SK-N-SH (cell line): ENCODE results near the gene WHAMM. TPM values are rescaled to one million over a fixed set of nuclear protein-coding genes. Genes with fewer than 3 reads are reported as not detected.

ENCODE experiments used
- CTCF ChIA-PET: fragments of 300-600, 350-600 bp; formaldehyde crosslinking; extraction: SDS; loops from one replicate; lab custom pipeline; 2021; lab: Yijun Ruan, JAX
- POLR2A ChIA-PET: fragments of 350-600 bp; sonication (Branson Sonifier 250); formaldehyde crosslinking; extraction: SDS; loops from one replicate; lab custom pipeline; 2020; ENCODE audit warnings: antibody characterized with exemption, inconsistent platforms; lab: Yijun Ruan, JAX
- DNase-seq: peaks from one replicate; pipeline ENCODE4 v3.0.0; 2012
- H2AFZ ChIP-seq: fragments of 200-600 bp; sonication (generic); 2 replicates; pipeline ENCODE4 v1.8.1; 2016; ENCODE audit warnings: antibody characterized with exemption, mild to moderate bottlenecking, low read depth
- H3F3A ChIP-seq: fragments of 200-600 bp; sonication (generic); replicated peaks from 2 replicates; pipeline ENCODE3; 2016; ENCODE audit warnings: antibody characterized with exemption, mild to moderate bottlenecking; ENCODE audit not compliant: insufficient read depth
- H3K27ac ChIP-seq, 2 experiments: fragments of 200-500 bp in 1 of 2; fragments of 200-600 bp in 1 of 2; sonication (Bioruptor generic) in 1 of 2; sonication (generic), shearing (Covaris generic) in 1 of 2; 2 replicates each; pipeline versions ENCODE4 v1.5.1 to v1.6.1; 2014 to 2016; ENCODE audit warnings: low read depth in 2 of 2, inconsistent platforms in 1 of 2, low read length in 1 of 2, mild to moderate bottlenecking in 1 of 2, mixed read lengths in 1 of 2
- H3K27me3 ChIP-seq: fragments of 200-600 bp; sonication (generic), shearing (Covaris generic); 2 replicates; pipeline ENCODE4 v1.6.1; 2016; ENCODE audit warnings: mixed run types; ENCODE audit not compliant: insufficient read depth
- H3K36me3 ChIP-seq, 2 experiments: fragments of 200-500 bp in 1 of 2; fragments of 200-600 bp in 1 of 2; sonication (Bioruptor generic) in 1 of 2; sonication (generic) in 1 of 2; replicated peaks in 1 of 2; 2 replicates each; pipeline versions ENCODE3 to v1.5.1; 2014 to 2016; ENCODE audit warnings: low read length in 1 of 2, mild to moderate bottlenecking in 1 of 2; ENCODE audit not compliant: insufficient read depth in 2 of 2, control insufficient read depth in 1 of 2
- H3K4me1 ChIP-seq, 2 experiments: fragments of 200-500 bp in 1 of 2; fragments of 200-600 bp in 1 of 2; sonication (Bioruptor generic) in 1 of 2; sonication (generic), shearing (Covaris generic) in 1 of 2; 2 replicates each; pipeline versions ENCODE4 v1.5.1 to v1.6.1; 2014 to 2016; ENCODE audit warnings: low read depth in 1 of 2, low read length in 1 of 2, mixed run types in 1 of 2; ENCODE audit not compliant: insufficient read depth in 2 of 2, control insufficient read depth in 1 of 2
- H3K4me2 ChIP-seq: fragments of 200-600 bp; sonication (generic), shearing (Covaris generic); 2 replicates; pipeline ENCODE4 v1.6.1; 2017; ENCODE audit warnings: mixed run types
- H3K4me3 ChIP-seq, 2 experiments: fragments of 200-500 bp in 1 of 2; fragments of 200-600 bp in 1 of 2; sonication (Bioruptor generic) in 1 of 2; sonication (generic), shearing (Covaris generic) in 1 of 2; 2 replicates each; pipeline versions ENCODE4 v1.5.1 to v1.8.1; 2014 to 2016; ENCODE audit warnings: low read depth in 2 of 2, inconsistent platforms in 1 of 2, low read length in 1 of 2, mild to moderate bottlenecking in 1 of 2, mixed read lengths in 1 of 2, moderate library complexity in 1 of 2
- H3K79me2 ChIP-seq: fragments of 200-600 bp; sonication (generic); 2 replicates; pipeline ENCODE4 v1.8.1; 2017; ENCODE audit warnings: mild to moderate bottlenecking; ENCODE audit not compliant: insufficient read depth
- H3K9ac ChIP-seq: fragments of 200-600 bp; sonication (generic); 2 replicates; pipeline ENCODE4 v1.6.1; 2017; ENCODE audit warnings: mixed run types
- H3K9me2 ChIP-seq: fragments of 200-600 bp; sonication (generic); 2 replicates; pipeline ENCODE4 v1.6.1; 2017; ENCODE audit warnings: mixed run types
- H3K9me3 ChIP-seq: fragments of 200-600 bp; sonication (generic); 2 replicates; pipeline ENCODE4 v1.6.1; 2017; ENCODE audit warnings: mixed run types, mild to moderate bottlenecking, moderate library complexity
- H4K20me1 ChIP-seq: fragments of 200-600 bp; sonication (generic); 2 replicates; pipeline ENCODE4 v1.6.1; 2017; ENCODE audit warnings: mild to moderate bottlenecking, mixed run types; ENCODE audit not compliant: insufficient read depth
- CHD2 ChIP-seq: fragments of 150-350 bp; IDR thresholded peaks from 2 replicates; pipeline ENCODE4 v1.6.1; 2018; ENCODE audit warnings: low read length; ENCODE audit not compliant: partially characterized antibody
- FOXM1 ChIP-seq: IDR thresholded peaks from 2 replicates; pipeline ENCODE4 v1.4.0; 2012; ENCODE audit warnings: low read depth, mild to moderate bottlenecking
- GATA2 ChIP-seq: sonication (generic); formaldehyde crosslinking; IDR thresholded peaks from 2 replicates; pipeline ENCODE4 v1.5.0; 2020; ENCODE audit warnings: mild to moderate bottlenecking, missing genetic modification reagents
- JUND ChIP-seq: IDR thresholded peaks from 2 replicates; pipeline ENCODE4 v1.4.0; 2012
- NRF1 ChIP-seq: IDR thresholded peaks from 2 replicates; pipeline ENCODE4 v1.6.1; 2012; ENCODE audit warnings: low read depth, mild to moderate bottlenecking, low read length
- REST ChIP-seq: IDR thresholded peaks from 2 replicates; pipeline ENCODE4 v1.6.1; 2012; ENCODE audit warnings: mild to moderate bottlenecking, low read depth, low read length, moderate library complexity
- RFX5 ChIP-seq: IDR thresholded peaks from 2 replicates; pipeline ENCODE4 v1.6.1; 2012; ENCODE audit warnings: mild to moderate bottlenecking, improper control_type of control experiment, low read length
- RXRA ChIP-seq: IDR thresholded peaks from 2 replicates; pipeline ENCODE4 v1.4.0; 2012; ENCODE audit warnings: low read depth, mild to moderate bottlenecking, borderline replicate concordance
- SMC3 ChIP-seq: IDR thresholded peaks from 2 replicates; pipeline ENCODE4 v1.6.1; 2012; ENCODE audit warnings: low read depth, low read length, improper control_type of control experiment
- YY1 ChIP-seq: IDR thresholded peaks from 2 replicates; pipeline ENCODE4 v1.4.0; 2012; ENCODE audit warnings: low read depth, mild to moderate bottlenecking
- ZBTB33 ChIP-seq: IDR thresholded peaks from 2 replicates; pipeline ENCODE4 v1.4.0; 2012; ENCODE audit warnings: low read depth, borderline replicate concordance
- WGBS: methylation state at CpG from one replicate; pipeline ENCODE4 v1.1.6; 2017; ENCODE audit warnings: low lambda C conversion rate; 5-methylcytosine and 5-hydroxymethylcytosine counted together
- polyA plus RNA-seq, 3 experiments: library from polyadenylated mRNA; depleted of rRNA; stranded (reverse); fragments of >200 nt; gene quantifications; 2 replicates each; pipeline ENCODE4 v1.2.3, GENCODE V29; 2012

Gene WHAMM
- polyA plus RNA-seq, 1 of the 3 experiments (the other 2 are of a cell fraction) = 2.3 TPM

- TF ChIP-seq ZBTB33 (no peak), NRF1 (no peak), CHD2 (no peak), GATA2 (CRISPR knock-in tag) (no peak)
Observed at GRCh38 chr15:82771789-82772607, 37.4 kb upstream of the WHAMM start (continued).

- no peak for DNase-seq
- POLR2A ChIA-PET = interaction anchor here (0.6 to 1.2 kb wide), 2 partner anchors 24 to 37 kb away, joined by 3 to 4 read pairs; no protein-coding TSS in a partner anchor
- WGBS = 90% methylated on average over 7 of the region's 7 CpGs
- H3K9me3 ChIP-seq = no peaks in the 10 kb centered on the region
- no peak overlapping the region for H3K27ac ChIP-seq
- CTCF ChIA-PET = interaction anchor here (1.0 to 1.3 kb wide), 2 partner anchors 9 to 12 kb away, joined by 3 to 4 read pairs; no protein-coding TSS in a partner anchor
- H3K4me1 ChIP-seq = no peaks in the 10 kb centered on the region
- H3K27me3 ChIP-seq = no peaks in the 10 kb centered on the region
- no peaks in the 10 kb centered on the region for H4K20me1 ChIP-seq
- no peak overlapping the region for H3K9ac ChIP-seq
- no peak overlapping the region for H3K4me2 ChIP-seq
- no peaks in the 10 kb centered on the region for H3F3A ChIP-seq
- no peaks in the 10 kb centered on the region for H3K36me3 ChIP-seq
- TF ChIP-seq REST (no peak), CHD2 (no peak), RFX5 (no peak)
- no peak overlapping the region for H2AFZ ChIP-seq
- H3K4me3 ChIP-seq = no peak overlapping the region
- no peaks in the 10 kb centered on the region for H3K9me2 ChIP-seq
- no peaks in the 10 kb centered on the region for H3K79me2 ChIP-seq
Observed at GRCh38 chr15:82774496-82774895, 34.9 kb upstream of the WHAMM start.

- Histone ChIP-seq H3K36me3 (no peaks in the 10 kb centered on the region), H2AFZ (no peak overlapping the region), H3F3A (no peaks in the 10 kb centered on the region), H3K4me2 (no peak overlapping the region), H3K9ac (no peak overlapping the region), H3K4me1 (no peaks in the 10 kb centered on the region), H3K79me2 (no peaks in the 10 kb centered on the region)
- ChIA-PET CTCF (no interaction called here), POLR2A (no interaction called here)
- 66% methylated on average over 3 of the region's 3 CpGs for WGBS
- TF ChIP-seq JUND (no peak), YY1 (no peak), SMC3 (no peak), FOXM1 (no peak), RXRA (no peak)
- TF ChIP-seq, all 33 proteins: peak for 0
- no peak for DNase-seq
- no peak overlapping the region for H3K27ac ChIP-seq
- H3K9me2 ChIP-seq = no peaks in the 10 kb centered on the region
- H4K20me1 ChIP-seq = no peaks in the 10 kb centered on the region
- H3K4me3 ChIP-seq = no peak overlapping the region
- H3K27me3 ChIP-seq = no peaks in the 10 kb centered on the region
- H3K9me3 ChIP-seq = no peaks in the 10 kb centered on the region
Observed at GRCh38 chr15:82778755-82779154, 30.7 kb upstream of the WHAMM start.
